T-helper 2 cell (primary cell): ENCODE results near the gene FUZ.

Experiments
- DNase-seq, 5 experiments: peaks; one replicate each; pipeline versions ENCODE4 v3.0.0 to v3.0.0-alpha.2; 2012 to 2022

The FUZ gene

DNA sequence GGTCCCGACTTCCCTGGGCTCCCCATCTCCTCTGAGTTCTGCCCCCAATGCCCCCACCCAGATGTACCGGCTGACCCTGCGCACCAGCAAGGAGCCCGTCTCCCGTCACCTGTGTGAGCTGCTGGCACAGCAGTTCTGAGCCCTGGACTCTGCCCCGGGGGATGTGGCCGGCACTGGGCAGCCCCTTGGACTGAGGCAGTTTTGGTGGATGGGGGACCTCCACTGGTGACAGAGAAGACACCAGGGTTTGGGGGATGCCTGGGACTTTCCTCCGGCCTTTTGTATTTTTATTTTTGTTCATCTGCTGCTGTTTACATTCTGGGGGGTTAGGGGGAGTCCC lies 6.5 kb downstream of the FUZ start:
- no peak for DNase-seq

DNA sequence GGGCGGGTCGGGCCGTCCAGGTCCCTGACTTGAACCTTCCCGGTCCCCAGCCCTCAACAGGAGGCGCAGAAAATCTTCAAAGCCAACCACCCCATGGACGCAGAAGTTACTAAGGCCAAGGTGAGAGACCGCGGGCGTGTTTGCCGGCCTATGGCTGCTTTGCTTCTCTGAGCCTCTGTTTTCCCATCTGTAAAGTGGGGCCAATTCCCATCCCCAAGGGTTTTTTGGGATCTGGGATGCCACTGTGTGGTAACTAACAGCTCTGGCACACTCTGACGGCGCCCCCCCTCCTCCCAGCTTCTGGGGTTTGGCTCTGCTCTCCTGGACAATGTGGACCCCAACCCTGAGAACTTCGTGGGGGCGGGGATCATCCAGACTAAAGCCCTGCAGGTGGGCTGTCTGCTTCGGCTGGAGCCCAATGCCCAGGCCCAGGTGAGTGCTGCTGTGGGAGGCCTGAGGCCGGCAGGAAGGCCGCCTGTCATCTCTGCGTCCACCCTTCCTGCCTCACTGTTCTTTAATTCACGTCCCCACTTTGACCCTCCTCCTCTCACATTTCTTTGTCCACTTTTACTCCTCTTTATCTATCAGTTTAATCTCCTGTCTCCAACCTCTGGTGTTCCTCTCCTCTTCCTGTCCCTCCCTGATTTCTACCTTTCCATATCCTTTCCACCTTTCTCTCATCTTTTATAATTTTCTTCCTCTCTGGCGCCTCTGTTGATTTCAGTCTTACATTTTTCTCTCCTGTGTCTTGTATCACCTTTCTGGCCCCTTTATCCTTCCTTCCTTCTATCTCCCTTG lies 7.1 kb downstream of the FUZ start:
- DNase-seq: no peak

DNA sequence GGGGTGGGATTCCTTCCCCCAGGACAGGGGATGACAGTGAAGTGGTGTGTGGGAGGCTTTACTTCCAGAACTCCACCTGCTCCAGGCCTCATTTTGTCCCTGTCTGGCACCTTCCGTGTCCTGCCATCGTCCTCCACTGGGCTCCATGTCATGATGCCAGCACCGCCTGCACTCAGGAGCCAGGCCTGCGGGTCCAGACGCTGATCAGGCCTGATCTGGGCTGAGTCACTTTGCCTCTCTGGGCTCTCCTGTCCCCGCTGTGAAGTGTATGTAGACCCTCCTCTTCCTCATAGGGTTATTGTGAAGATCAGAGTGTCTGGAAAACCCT lies 9.6 kb downstream of the FUZ start:
- DNase-seq: no peak

DNA sequence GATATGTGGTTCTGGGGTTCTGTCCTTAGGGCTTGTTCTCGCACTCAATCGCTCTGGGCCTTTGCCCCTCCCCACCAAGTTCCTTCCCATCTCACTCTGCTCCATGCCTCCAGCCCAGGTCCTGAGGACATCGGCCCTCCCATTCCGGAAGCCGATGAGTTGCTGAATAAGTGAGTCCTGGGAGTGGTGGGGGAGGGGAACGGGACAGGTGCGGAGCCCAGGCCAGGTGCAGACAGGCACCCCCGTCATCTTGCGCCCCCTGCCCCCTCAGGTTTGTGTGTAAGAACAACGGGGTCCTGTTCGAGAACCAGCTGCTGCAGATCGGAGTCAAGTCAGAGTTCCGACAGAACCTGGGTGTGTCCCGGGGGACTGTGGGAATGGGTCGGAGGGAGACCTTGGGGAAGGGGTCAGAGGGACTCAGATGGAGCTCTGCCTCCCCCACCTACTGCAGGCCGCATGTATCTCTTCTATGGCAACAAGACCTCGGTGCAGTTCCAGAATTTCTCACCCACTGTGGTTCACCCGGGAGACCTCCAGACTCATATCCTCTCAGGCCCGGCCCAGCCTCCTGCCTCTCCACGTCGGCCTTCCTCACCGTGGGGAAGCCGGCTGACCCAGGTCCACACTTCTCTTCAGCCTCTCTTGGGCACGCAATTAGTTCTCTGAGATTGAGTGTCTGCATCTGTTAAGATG lies 10.1 kb downstream of the FUZ start:
- no peak for DNase-seq

DNA sequence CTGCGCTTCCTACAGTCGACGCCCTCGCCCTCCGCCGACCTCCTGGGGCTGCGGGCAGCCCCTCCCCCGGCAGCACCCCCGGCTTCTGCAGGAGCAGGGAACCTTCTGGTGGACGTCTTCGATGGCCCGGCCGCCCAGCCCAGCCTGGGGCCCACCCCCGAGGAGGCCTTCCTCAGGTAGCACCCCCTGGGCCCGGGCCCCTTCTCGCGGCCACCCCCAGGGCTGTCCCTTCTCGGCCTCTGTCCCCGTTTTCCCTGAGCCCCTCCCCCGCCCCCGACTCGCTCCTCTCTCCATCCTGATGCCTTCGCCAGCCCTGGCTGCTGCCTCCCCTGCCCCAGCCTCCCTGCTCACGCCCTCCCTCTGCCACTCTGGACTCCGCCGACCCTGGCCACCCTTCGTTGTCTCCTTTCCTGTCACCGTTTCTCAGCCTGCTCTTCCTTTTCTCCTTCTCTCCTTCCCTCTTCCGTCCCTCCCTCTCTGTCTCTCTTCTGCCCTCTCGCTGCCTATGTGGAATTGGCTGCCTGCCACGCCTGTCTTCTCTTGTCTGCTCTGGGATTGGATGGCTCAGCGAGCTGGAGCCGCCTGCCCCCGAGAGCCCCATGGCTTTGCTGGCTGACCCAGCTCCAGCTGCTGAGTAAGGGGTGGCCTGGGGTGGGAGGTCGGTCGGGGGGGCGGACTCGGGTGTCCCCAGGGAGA lies 11.0 kb downstream of the FUZ start:
- no peak for DNase-seq

- no peak for DNase-seq
Observed at GRCh38 chr19:49801401-49801888, 11.6 kb downstream of the FUZ start.

DNA sequence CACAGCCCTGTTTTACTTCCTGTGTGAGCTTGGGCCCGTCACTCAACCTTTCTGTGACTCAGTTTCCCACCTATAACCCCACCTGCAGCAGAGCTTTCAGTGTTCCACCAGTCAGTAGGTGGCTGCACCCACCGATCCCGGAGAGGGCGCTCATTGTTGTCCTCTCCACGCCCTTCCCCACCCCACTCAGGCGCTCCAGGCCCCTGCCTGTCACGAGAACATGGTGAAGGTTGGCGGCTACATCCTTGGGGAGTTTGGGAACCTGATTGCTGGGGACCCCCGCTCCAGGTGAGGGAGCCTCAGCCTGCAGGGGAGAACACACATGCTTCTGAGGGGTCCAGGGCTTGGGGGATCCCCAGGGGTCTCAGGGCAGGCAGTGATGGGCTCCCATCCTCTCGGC lies 12.3 kb downstream of the FUZ start:
- DNase-seq: no peak

- no peak for DNase-seq
Observed at GRCh38 chr19:49799798-49800376, 13.2 kb downstream of the FUZ start.

- DNase-seq: no peak
Observed at GRCh38 chr19:49799271-49799797, 13.8 kb downstream of the FUZ start.

GRCh38 chr19:49798574-49798973 lies 14.5 kb downstream of the FUZ start:
- no peak for DNase-seq

DNA sequence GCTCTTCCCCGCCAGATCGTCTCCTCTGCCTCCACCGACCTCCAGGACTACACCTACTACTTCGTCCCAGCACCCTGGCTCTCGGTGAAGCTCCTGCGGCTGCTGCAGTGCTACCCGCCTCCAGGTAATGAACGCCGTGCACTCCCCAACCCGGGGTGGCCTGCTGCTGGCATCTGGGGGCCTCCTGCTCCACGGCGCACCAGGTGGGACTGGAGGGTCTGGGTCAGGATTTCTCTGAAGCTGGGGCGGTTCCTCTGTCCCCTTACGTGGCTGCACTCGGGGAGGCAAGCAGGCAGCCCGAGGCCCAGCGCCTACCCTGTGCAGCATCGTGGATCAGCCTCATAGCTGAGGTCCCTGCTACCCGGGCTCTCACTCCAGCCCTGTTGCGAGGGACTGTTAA lies 17.5 kb downstream of the FUZ start:
- no peak for DNase-seq

DNA sequence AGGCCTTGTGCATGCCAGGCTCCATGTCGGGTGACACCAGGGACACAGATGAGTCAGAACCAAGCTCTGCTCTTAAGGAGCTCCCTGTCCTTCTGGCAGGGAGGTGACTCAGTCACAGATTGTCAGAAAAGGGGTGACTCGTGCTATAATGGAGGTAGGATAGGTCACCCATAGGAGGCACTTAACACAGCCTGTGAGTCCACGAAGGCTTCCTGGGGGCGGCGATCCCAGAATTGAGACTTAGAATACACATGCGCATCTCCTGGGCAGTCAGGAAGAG lies 19.6 kb downstream of the FUZ start:
- no peak for DNase-seq

DNA sequence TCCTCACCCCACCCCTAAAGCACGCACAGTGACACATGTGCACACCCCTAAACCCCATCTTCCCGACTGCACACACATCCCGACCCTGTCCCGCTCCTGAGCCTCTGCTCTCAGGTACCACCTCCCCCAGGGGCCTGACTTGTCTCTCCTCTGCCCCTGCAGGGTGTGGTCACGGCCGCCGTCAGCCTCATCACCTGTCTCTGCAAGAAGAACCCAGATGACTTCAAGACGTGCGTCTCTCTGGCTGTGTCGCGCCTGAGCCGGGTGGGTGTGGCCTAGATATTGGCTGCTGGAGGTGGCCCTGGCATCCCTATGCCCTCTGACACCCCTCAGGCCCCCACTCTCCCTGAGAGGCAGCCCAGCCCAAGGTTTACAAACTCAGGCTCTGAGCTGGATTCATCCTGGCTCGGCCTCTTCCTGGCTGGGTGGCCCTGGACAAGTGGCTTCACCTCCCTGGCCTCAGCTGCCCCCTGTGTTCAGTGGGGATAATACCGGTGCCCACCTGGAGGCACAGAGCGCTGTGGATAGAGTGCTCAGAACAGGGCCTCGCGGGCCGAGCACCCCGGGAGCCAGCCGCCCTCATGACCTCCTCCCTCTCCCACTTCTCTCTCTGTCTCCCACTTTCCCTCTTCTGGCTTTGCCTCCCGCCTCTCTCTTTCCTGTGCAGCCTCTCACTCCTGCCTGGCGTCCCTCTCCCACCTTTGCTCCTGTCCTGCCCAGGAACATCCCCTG lies 20.1 kb downstream of the FUZ start:
- DNase-seq: no peak

- DNase-seq: no peak
Observed at GRCh38 chr19:49791776-49792445, 21.2 kb downstream of the FUZ start.

DNA sequence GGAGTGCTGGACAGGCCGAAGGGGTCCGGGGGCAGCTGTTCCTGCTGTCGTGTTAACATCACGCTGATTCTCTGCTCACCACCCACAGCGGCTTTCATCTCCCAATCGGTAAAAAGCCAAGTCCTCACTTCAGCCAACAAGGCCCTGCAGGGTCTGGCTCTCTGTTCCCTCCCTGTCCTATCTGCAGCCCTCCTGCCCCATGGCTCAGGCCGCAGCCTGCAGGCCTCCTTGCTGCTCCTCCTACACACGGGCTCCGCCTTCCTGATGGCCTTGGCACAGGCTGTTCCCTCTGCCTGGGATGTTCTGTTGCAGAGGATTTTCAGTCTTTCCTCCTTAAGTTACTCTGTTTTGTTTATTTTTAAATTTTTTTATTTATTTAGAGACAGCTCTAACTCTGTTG lies 22.2 kb downstream of the FUZ start:
- no peak for DNase-seq

DNA sequence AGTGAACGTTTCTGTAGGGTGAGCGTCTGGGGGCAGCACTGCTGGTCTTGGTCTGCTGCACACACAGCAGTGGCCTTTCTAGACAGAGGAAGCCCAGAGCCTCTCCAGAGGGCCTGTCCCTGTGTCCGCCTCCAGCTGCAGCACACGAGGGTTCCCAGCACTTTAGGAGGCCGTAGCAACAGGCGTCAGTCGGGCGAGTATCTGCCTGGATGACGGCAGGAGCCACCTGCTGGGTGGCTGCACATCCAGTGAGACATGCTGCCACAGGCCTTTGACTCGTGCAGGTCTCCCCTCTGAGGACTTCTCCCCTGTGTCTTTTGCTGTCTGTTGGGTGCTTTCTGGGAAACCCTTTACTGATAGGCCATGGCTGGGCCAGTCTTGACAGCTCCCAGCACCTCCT lies 24.2 kb downstream of the FUZ start:
- DNase-seq: no peak

GRCh38 chr19:49787746-49788145 lies 25.3 kb downstream of the FUZ start:
- no peak for DNase-seq

DNA sequence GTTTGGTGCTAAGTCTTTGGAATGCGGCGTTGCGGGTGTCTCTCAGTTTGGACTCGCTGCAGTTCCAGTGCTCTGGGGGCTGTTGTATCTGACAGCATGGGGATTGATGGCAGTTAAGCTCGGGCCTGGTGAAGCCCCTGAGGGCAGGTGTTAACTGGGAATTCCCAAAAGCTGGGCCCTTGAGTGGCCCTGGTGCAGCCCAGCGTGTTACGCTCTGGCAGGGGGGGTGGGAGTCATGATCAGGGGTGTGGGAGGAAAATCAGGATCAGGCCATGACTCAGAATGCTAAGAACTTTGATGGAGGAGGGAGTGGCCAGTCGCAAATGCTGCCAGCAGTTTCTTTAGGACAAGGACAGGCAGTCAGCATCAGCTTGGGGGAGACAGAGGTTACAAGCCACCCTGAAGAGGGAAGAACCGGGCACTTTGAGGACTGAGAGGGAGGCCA lies 26.7 kb downstream of the FUZ start:
- DNase-seq: no peak

- DNase-seq: no peak
Observed at GRCh38 chr19:49782515-49782914, 30.6 kb downstream of the FUZ start.

GRCh38 chr19:49781394-49781793 lies 31.7 kb downstream of the FUZ start:
- no peak for DNase-seq

DNA sequence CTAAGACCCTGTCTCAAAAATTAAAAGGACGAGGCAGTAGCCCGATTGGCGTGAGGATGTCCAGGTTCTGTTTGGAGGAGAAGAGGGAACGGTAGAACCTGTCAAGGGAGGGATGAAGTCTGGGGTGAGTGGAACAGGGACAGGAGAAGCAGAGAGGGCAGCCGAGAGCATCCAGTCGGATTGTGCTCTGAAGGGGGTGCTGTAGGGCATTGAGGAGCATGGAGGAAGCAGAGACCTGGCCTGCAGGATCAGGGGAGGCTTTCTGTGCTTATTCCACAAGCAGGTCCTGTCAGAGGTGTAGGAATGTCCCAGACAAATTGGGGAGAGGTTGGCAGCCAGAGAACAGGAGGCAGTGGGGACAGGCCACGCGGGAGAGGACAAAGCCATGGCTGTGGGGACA lies 32.2 kb downstream of the FUZ start:
- no peak for DNase-seq
